ENCODE results near the gene ZNF664. TPM values are rescaled to one million over a fixed set of nuclear protein-coding genes. Genes with fewer than 3 reads are reported as not detected.

Gene ZNF664
- polyA plus RNA-seq, 1 donor from 2014 or later, result 146 TPM

- Histone ChIP-seq H3K9me3 (ENCODE audit: low read length) (no peaks in the 10 kb centered on the region), H3K9ac (ENCODE audit: low read length) (no peak overlapping the region), H3K9me2 (ENCODE audit: insufficient read depth, low read length) (no peaks in the 10 kb centered on the region), H2AFZ (ENCODE audit: low read depth, low read length) (no peak overlapping the region), H3K27ac (ENCODE audit: low read length) (no peak overlapping the region), H3K36me3 (ENCODE audit: insufficient read depth, low read length) (no peaks in the 10 kb centered on the region), H3K27me3 (ENCODE audit: insufficient read depth, low read depth, low read length) (no peaks in the 10 kb centered on the region), H4K20me1 (ENCODE audit: insufficient read depth) (no peaks in the 10 kb centered on the region), H3K4me3 (ENCODE audit: low read length) (no peak overlapping the region), H3K4me2 (ENCODE audit: low read length) (no peak overlapping the region), H3F3A (ENCODE audit: insufficient read depth, low read length, poor library complexity, severe bottlenecking) (no peaks in the 10 kb centered on the region), H3K79me2 (replicated peaks; ENCODE audit: insufficient read depth, low read length) (no peaks in the 10 kb centered on the region)
- no peak for TF ChIP-seq REST (IDR thresholded peaks at IDR 0.05; ENCODE audit: borderline replicate concordance)
- no peak for TF ChIP-seq TAF1 (IDR thresholded peaks at IDR 0.05; ENCODE audit: low read depth)
- TF ChIP-seq POLR2AphosphoS5 (IDR thresholded peaks at IDR 0.05), result no peak
- TF ChIP-seq EZH2 (IDR thresholded peaks at IDR 0.05; ENCODE audit: borderline replicate concordance, insufficient read depth, low read length, poor library complexity, severe bottlenecking), result no peak
- TF ChIP-seq RAD21 (conservative IDR thresholded peaks at IDR 0.05), result no peak
- TF ChIP-seq EP300 (conservative IDR thresholded peaks at IDR 0.05; ENCODE audit: poor library complexity, severe bottlenecking), result no peak
Observed at GRCh38 chr12:124045671-124046455, 72.8 kb downstream of the ZNF664 start.

GRCh38 chr12:124046456-124046740 is 73.4 kb downstream of the ZNF664 start:
- Histone ChIP-seq H3K9me3 (ENCODE audit: low read length) (no peaks in the 10 kb centered on the region), H3K79me2 (replicated peaks; ENCODE audit: insufficient read depth, low read length) (no peaks in the 10 kb centered on the region), H3K4me2 (ENCODE audit: low read length) (no peak overlapping the region), H3K36me3 (ENCODE audit: insufficient read depth, low read length) (no peaks in the 10 kb centered on the region), H3K27me3 (ENCODE audit: insufficient read depth, low read depth, low read length) (no peaks in the 10 kb centered on the region), H2AFZ (ENCODE audit: low read depth, low read length) (no peak overlapping the region), H3F3A (ENCODE audit: insufficient read depth, low read length, poor library complexity, severe bottlenecking) (no peaks in the 10 kb centered on the region), H3K4me3 (ENCODE audit: low read length) (no peak overlapping the region), H4K20me1 (ENCODE audit: insufficient read depth) (no peaks in the 10 kb centered on the region), H3K9ac (ENCODE audit: low read length) (no peak overlapping the region), H3K27ac (ENCODE audit: low read length) (no peak overlapping the region), H3K9me2 (ENCODE audit: insufficient read depth, low read length) (no peaks in the 10 kb centered on the region)
- TF ChIP-seq TAF1 (IDR thresholded peaks at IDR 0.05; ENCODE audit: low read depth), result no peak
- TF ChIP-seq POLR2AphosphoS5 (IDR thresholded peaks at IDR 0.05), result no peak
- TF ChIP-seq SMC3 (conservative IDR thresholded peaks at IDR 0.05; ENCODE audit: poor library complexity), result no peak
- no peak for TF ChIP-seq EZH2 (IDR thresholded peaks at IDR 0.05; ENCODE audit: borderline replicate concordance, insufficient read depth, low read length, poor library complexity, severe bottlenecking)
- no peak for TF ChIP-seq REST (IDR thresholded peaks at IDR 0.05; ENCODE audit: borderline replicate concordance)
- TF ChIP-seq EP300 (conservative IDR thresholded peaks at IDR 0.05; ENCODE audit: poor library complexity, severe bottlenecking), result no peak
- TF ChIP-seq MXI1 (conservative IDR thresholded peaks at IDR 0.05; ENCODE audit: poor library complexity, severe bottlenecking), result no peak
- TF ChIP-seq RAD21 (conservative IDR thresholded peaks at IDR 0.05), result no peak
- TF ChIP-seq CTCF (IDR thresholded peaks at IDR 0.05; ENCODE audit: poor library complexity, severe bottlenecking), result no peak
